ENCODE measurements around the gene TMEM119.

GRCh38 chr12:108620236-108620879 lies 22.5 kb upstream of the TMEM119 start:
- TF ChIP-seq, protein P1, sequence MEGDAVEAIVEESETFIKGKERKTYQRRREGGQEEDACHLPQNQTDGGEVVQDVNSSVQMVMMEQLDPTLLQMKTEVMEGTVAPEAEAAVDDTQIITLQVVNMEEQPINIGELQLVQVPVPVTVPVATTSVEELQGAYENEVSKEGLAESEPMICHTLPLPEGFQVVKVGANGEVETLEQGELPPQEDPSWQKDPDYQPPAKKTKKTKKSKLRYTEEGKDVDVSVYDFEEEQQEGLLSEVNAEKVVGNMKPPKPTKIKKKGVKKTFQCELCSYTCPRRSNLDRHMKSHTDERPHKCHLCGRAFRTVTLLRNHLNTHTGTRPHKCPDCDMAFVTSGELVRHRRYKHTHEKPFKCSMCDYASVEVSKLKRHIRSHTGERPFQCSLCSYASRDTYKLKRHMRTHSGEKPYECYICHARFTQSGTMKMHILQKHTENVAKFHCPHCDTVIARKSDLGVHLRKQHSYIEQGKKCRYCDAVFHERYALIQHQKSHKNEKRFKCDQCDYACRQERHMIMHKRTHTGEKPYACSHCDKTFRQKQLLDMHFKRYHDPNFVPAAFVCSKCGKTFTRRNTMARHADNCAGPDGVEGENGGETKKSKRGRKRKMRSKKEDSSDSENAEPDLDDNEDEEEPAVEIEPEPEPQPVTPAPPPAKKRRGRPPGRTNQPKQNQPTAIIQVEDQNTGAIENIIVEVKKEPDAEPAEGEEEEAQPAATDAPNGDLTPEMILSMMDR (IDR thresholded peaks at IDR 0.05) = no peak
- TF ChIP-seq POLR2AphosphoS5 (IDR thresholded peaks at IDR 0.05) (no peak), POLR2A (IDR thresholded peaks at IDR 0.05) (no peak)
